Heart left ventricle (tissue), 16 donors: ENCODE data around the gene CCDC187. TPM values are rescaled to one million over a fixed set of nuclear protein-coding genes. Genes with fewer than 3 reads are reported as not detected.

Source experiments
- ATAC-seq, 4 donors: fragments of 200-7000 bp; cut with Tn5 transposase; one replicate each; pipeline ENCODE4 v1.9.1; 2020 to 2022; ENCODE audit warnings: moderate library complexity in 4 of 4, mild to moderate bottlenecking in 3 of 4, moderate number of reproducible peaks in 1 of 4
- DNase-seq, 5 donors: peaks; one replicate each; pipeline ENCODE4 v3.0.0-alpha.2; 2020
- H3K27ac ChIP-seq, 12 donors: fragments of 200-600 bp; sonication (generic) in 4 of 12; one replicate each; pipeline versions ENCODE4 v1.5.0 to v1.8.0; 2016 to 2022; ENCODE audit warnings: mild to moderate bottlenecking in 2 of 12
- H3K27me3 ChIP-seq, 9 donors: fragments of 200-600 bp; sonication (generic) in 2 of 9; one replicate each; pipeline versions ENCODE4 v1.5.1 to v1.8.0; 2016 to 2022; ENCODE audit warnings: mild to moderate bottlenecking in 3 of 9
- H3K36me3 ChIP-seq, 9 donors: fragments of 200-600 bp; sonication (generic) in 2 of 9; one replicate each; pipeline versions ENCODE4 v1.5.0 to v1.8.0; 2018 to 2022; ENCODE audit warnings: mild to moderate bottlenecking in 2 of 9
- H3K4me1 ChIP-seq, 12 donors: fragments of 200-600 bp; sonication (generic) in 4 of 12; one replicate each; pipeline versions ENCODE4 v1.5.0 to v1.8.0; 2016 to 2022; ENCODE audit warnings: mild to moderate bottlenecking in 3 of 12
- H3K4me3 ChIP-seq, 12 donors: fragments of 200-600 bp; sonication (generic) in 4 of 12; one replicate each; pipeline versions ENCODE4 v1.5.0 to v1.8.0; 2017 to 2022; ENCODE audit warnings: mild to moderate bottlenecking in 9 of 12, moderate library complexity in 4 of 12
- H3K9me3 ChIP-seq, 12 donors: fragments of 200-600 bp; sonication (generic) in 4 of 12; one replicate each; pipeline versions ENCODE4 v1.5.0 to v1.8.0; 2016 to 2022; ENCODE audit warnings: mild to moderate bottlenecking in 1 of 12
- POLR2A ChIP-seq, 2 donors: fragments of 450-650 bp; IDR thresholded peaks; one replicate each; pipeline ENCODE4 v1.6.1; 2017; ENCODE audit warnings: antibody characterized with exemption in 2 of 2, mild to moderate bottlenecking in 2 of 2, moderate library complexity in 2 of 2
- WGBS, 4 donors: extraction: QIAGEN DNeasy Blood & Tissue Kit in 2 of 4; methylation state at CpG; one replicate each; pipeline versions ENCODE4 v1.1.5 to v1.1.7; 2013 to 2018; 5-methylcytosine and 5-hydroxymethylcytosine counted together
- intact Hi-C, 10 donors: fragments of 100-400 bp; cut with DNase I; formaldehyde crosslinking; loops; one replicate each; pipeline versions ENCODE4 v1.11.1 to v1.14.2; 2022
- polyA plus RNA-seq, 2 donors: library from polyadenylated mRNA; stranded (reverse); fragments of 200-250 nt; gene quantifications; one replicate each; pipeline ENCODE4 v1.2.3, GENCODE V29; 2013
- total RNA-seq, 9 donors: library from RNA; depleted of rRNA in 2 of 9; stranded (reverse); fragments of >200 nt in 2 of 9; fragmentation: NEBNext Ultra II Directional in 3 of 9; extraction: Animal tissue kit (Norgen Biotek cat#: 25700) in 3 of 9; gene quantifications; one replicate each; pipeline versions ENCODE4 v1.1.0 to v1.2.4, GENCODE V29; 2016 to 2023
- TF ChIP-seq, protein P1 (sequence below), 12 donors: fragments of 200-600 bp; sonication (generic) in 4 of 12; IDR thresholded peaks; one replicate each; pipeline versions ENCODE4 v1.5.0 to v1.8.0; 2018 to 2022; ENCODE audit warnings: antibody characterized with exemption in 12 of 12, mild to moderate bottlenecking in 5 of 12
- donor health status: ischemic (EF 13 %, LVEDD 7.1; RV severe dilation, severe dysfunction).
- donor health status: healthy with polysubstance abuse.
- donor health status: DM: no; HTN: yes; CAD: no.
- donor health status: DM: no; HTN: no; CAD: no.
- donor health status: ischemic (EF 25% LVEDD 6.9; RV normal size, moderate dysfunction).
- donor health status: ischemic (EF 25% LVEDD 5.7; RV mildly dilated, moderate dysfunction).
- donor health status: healthy.
- donor health status: DM: yes; HTN: yes; CAD: no.
- donor health status: ischemic (EF 35%, LVEDD 5.7; RV mildly dilated, moderate dysfunction).
- donor health status: nonischemic (EF 11% LVEDD 7.7; RV severe dilation, severe dysfunction).
- donor health status: DM: yes; HTN: yes; CAD: no.
- donor health status: PGD.
- donor health status: ischemic (EF 29% LVEDD 5.4; RV normal size, mild dysfunction).
- donor health status: nonischemic (EF 23%, LVEDD 6.1; RV moderate dilation, normal function).

The CCDC187 gene
- total and polyA plus RNA-seq, 11 donors: 0.04 TPM; not detected in 10

DNA sequence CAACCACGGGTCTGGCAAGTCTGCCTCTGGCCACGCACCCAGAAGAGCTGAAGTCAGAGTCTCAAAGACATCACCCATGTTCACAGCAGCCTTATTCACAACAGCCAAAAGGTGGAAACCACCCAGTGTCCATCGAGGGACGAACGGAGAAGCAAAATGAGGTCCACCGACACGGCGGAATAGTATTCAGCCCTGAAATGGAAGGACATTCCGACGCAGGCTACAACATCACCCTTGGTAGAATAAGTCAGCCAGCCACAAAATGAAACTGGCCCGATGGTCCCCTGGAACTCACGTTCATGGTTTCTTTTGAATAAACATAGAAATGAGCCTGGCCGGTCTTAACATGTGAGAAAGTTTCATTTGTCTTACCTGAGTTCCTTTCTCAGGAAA is 16.9 kb downstream of the CCDC187 start:
- TF ChIP-seq, protein P1, sequence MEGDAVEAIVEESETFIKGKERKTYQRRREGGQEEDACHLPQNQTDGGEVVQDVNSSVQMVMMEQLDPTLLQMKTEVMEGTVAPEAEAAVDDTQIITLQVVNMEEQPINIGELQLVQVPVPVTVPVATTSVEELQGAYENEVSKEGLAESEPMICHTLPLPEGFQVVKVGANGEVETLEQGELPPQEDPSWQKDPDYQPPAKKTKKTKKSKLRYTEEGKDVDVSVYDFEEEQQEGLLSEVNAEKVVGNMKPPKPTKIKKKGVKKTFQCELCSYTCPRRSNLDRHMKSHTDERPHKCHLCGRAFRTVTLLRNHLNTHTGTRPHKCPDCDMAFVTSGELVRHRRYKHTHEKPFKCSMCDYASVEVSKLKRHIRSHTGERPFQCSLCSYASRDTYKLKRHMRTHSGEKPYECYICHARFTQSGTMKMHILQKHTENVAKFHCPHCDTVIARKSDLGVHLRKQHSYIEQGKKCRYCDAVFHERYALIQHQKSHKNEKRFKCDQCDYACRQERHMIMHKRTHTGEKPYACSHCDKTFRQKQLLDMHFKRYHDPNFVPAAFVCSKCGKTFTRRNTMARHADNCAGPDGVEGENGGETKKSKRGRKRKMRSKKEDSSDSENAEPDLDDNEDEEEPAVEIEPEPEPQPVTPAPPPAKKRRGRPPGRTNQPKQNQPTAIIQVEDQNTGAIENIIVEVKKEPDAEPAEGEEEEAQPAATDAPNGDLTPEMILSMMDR (IDR thresholded peaks at IDR 0.05): no peak
- Histone ChIP-seq H3K27me3 (peaks cover 0 to 41% (median 14%) of the 10 kb centered on the region in 9 donors), H3K4me3 (no peak overlapping the region), H3K4me1 (peaks cover 0 to 10% (median 5%) of the 10 kb centered on the region in 12 donors), H3K9me3 (no peaks in the 10 kb centered on the region), H3K36me3 (no peaks in the 10 kb centered on the region), H3K27ac (no peak overlapping the region)
- no peak for ATAC-seq
- 82 to 91% (median 89%) methylated on average over 13 of the region's 13 CpGs for WGBS, 4 donors
- intact Hi-C loops: loop anchor here in 5 of 10 donors (5.0 to 10.0 kb wide), 3 partner anchors 115 to 322 kb away; partner anchors contain the start of gene UBAC1 (in 1 of the 5)
- DNase-seq: no peak

DNA sequence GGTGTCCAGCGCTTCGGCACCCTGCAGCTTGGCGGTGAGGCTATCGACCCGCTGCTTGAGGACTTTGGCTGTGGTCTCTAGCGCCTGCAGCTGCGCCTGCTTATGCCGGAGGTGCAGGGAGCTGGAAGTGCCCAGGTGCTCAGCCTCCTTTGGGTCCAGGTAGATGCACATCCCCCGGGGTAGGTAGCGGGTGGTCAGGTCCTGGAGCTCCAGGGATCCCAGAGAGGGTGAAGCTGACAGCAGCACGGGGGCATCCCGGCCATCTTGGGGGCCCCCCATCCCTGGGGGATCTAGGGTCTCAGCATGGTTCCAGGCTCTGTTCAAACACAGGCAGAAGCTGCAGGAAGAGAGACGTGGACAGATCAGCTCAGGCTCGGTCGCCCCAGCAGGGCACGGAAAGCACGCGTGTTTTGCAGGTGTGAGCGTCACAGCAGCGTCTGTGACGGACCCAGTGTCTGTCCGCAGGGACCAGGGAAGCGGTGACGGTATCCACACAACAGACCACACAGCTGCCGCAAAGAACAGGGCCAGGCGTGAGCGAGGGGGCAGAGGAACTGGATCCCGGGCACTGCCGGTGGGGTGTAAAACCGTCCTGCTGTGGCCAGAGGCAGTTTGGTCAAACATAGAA is 17.4 kb downstream of the CCDC187 start:
- Histone ChIP-seq H3K4me3 (no peak overlapping the region), H3K36me3 (no peaks in the 10 kb centered on the region), H3K27me3 (peaks cover 0 to 41% (median 14%) of the 10 kb centered on the region in 9 donors), H3K4me1 (peaks cover 0 to 10% (median 5%) of the 10 kb centered on the region in 12 donors), H3K9me3 (no peaks in the 10 kb centered on the region), H3K27ac (no peak overlapping the region)
- intact Hi-C loops: loop anchor here in 5 of 10 donors (5.0 to 10.0 kb wide), 3 partner anchors 114 to 322 kb away; partner anchors contain the start of gene UBAC1 (in 1 of the 5)
- 81 to 85% (median 84%) methylated on average over 29 to 30 of the region's 30 CpGs for WGBS, 4 donors
- ATAC-seq (no peak), DNase-seq (peak in 2 of 5 donors; percentile 10 to 56)
- TF ChIP-seq, protein P1 (IDR thresholded peaks at IDR 0.05): no peak
- TF ChIP-seq POLR2A (IDR thresholded peaks at IDR 0.05): no peak

DNA sequence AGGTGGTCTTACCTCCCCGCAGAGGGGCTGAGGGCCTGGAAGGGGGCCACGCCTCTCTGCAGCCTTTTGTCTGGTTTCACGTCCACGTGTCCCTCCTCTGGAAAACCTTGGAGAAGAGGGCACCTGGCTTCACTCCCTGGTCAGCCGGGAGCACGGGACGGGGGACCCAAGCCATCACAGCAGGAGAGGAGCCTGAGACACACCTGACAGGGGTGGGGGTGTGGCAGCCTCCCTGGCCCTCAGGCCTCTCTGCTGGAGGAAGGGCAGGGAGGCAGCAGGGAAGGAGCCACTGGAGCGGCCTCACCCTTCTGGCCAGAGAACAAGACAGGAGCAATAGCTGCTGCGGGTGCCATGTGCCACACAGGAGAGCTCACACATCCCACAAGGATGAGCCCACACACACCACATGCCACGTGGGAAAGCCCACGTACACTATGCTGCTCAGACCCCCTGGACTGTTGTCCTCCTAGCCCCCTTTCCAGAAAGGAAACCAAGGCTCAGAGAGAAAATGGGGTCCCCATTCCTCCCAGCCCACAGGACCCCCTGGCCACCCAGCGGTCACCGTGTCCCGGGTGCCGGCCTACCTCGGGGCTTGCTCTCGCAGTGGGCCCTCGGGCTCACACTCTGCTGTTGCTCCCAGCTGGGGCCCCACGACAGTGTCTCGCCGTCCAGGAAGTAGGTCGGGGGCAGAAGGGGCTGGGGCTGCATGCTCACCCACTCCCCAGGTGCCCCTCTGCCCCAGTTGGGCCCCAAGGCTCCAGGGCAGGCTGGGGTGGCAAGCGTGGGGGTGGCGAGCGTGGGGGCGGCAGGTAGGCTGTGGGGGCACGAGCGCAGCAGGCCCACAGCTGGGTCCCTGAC is 18.2 kb downstream of the CCDC187 start:
- no peak for ATAC-seq
- H3K27me3 ChIP-seq: peaks cover 0 to 41% (median 14%) of the 10 kb centered on the region in 9 donors
- peaks cover 0 to 10% (median 5%) of the 10 kb centered on the region in 12 donors for H3K4me1 ChIP-seq
- WGBS, 4 donors: 77 to 85% (median 79%) methylated on average over 21 to 28 of the region's 28 CpGs
- no peak overlapping the region for H3K27ac ChIP-seq
- no peaks in the 10 kb centered on the region for H3K36me3 ChIP-seq
- no peaks in the 10 kb centered on the region for H3K9me3 ChIP-seq
- no peak overlapping the region for H3K4me3 ChIP-seq
- DNase-seq: peak in 2 of 5 donors; percentile 22 to 51
- intact Hi-C loops: loop anchor here in 5 of 10 donors (2.0 to 10.0 kb wide), 4 partner anchors 113 to 321 kb away; partner anchors contain the start of gene UBAC1 (in 1 of the 5)
- TF ChIP-seq POLR2A (IDR thresholded peaks at IDR 0.05): no peak
- TF ChIP-seq, protein P1 (IDR thresholded peaks at IDR 0.05): no peak

DNA sequence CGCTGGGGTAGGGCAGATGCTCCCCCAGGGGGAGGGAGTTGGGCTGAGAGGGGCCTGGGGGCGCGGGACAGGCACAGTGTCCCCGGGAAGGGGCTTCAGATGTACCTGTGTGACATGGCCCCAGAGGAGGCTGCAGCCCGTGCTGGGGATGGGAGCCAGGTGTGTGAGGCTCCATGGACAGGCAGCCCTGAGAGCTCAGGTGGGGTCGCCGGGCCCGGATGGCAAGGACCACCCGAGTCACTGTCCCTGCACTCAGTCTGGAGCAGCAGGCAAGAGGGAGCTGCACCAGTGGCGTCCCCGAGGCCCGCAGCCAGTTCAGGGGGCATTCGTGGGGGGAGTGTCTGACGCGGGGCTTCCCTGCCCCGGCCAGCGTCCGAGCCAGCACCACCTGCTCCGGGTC is 18.9 kb downstream of the CCDC187 start:
- Histone ChIP-seq H3K4me1 (peaks cover 0 to 10% (median 5%) of the 10 kb centered on the region in 12 donors), H3K9me3 (no peaks in the 10 kb centered on the region), H3K36me3 (no peaks in the 10 kb centered on the region), H3K27ac (no peak overlapping the region), H3K4me3 (no peak overlapping the region), H3K27me3 (peaks cover 0 to 35% (median 14%) of the 10 kb centered on the region in 9 donors)
- intact Hi-C loops: loop anchor here in 8 of 10 donors (2.0 to 10.0 kb wide), 7 partner anchors 113 to 683 kb away; partner anchors contain the start of gene UBAC1 (in 1 of the 8)
- DNase-seq (peak in 1 of 5 donors; percentile 21), ATAC-seq (no peak)
- 81 to 88% (median 84%) methylated on average over 10 to 19 of the region's 19 CpGs for WGBS, 4 donors
- TF ChIP-seq, protein P1 (IDR thresholded peaks at IDR 0.05): no peak
- no peak for TF ChIP-seq POLR2A (IDR thresholded peaks at IDR 0.05)
